Uterus (tissue), 2 donors: ENCODE results near the gene GPR143.

ENCODE experiments used
- POLR2A ChIP-seq, 2 donors: fragments of 450-650 bp; IDR thresholded peaks; one replicate each; pipeline ENCODE4 v1.6.1; 2016; ENCODE audit warnings: antibody characterized with exemption in 2 of 2, mild to moderate bottlenecking in 1 of 2, moderate library complexity in 1 of 2
- TF ChIP-seq, protein P1 (sequence below), 4 experiments: fragments of 200-600 bp in 2 of 4; fragments of 450-650 bp in 2 of 4; sonication (generic) in 2 of 4; IDR thresholded peaks; one replicate each; pipeline ENCODE4 v1.5.1; 2016 to 2019; ENCODE audit warnings: antibody characterized with exemption in 4 of 4, mild to moderate bottlenecking in 2 of 4, moderate library complexity in 1 of 4

DNA sequence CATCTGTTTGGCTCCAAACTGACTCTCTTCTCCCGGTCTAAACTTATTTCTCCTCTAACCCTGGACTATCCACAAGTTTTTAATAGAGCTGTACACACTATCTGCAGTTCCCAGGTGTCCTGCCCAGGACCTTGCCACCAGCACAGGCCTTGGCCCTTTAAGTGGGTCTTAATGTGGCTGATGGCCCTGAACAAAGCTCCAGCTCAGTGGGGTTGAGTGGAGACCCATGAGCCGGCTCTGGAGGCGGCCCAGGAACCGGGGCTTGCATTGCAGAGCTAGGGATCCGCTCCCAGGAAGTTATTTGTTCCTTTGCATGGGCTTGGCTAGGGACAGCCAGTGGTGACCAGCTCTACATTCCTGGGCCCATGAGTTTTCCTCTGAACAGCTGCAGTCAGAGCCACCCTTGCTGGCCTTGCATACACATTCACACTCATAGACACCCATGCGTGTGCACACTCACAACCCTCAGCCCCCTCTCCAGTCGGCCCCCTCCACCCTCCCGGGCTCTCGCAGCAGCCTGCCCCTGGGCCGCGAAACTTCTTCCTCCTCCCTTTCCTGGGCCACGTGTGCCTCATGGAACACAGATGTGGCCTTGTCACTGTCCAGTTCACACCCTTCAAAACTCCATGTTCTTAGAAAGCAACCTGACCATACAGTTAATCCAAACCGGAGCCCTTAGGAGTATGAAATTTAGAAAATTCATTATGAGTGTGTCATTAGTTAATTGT is 58.2 kb downstream of the GPR143 start:
- TF ChIP-seq POLR2A (IDR thresholded peaks at IDR 0.05): no peak
- TF ChIP-seq, protein P1, sequence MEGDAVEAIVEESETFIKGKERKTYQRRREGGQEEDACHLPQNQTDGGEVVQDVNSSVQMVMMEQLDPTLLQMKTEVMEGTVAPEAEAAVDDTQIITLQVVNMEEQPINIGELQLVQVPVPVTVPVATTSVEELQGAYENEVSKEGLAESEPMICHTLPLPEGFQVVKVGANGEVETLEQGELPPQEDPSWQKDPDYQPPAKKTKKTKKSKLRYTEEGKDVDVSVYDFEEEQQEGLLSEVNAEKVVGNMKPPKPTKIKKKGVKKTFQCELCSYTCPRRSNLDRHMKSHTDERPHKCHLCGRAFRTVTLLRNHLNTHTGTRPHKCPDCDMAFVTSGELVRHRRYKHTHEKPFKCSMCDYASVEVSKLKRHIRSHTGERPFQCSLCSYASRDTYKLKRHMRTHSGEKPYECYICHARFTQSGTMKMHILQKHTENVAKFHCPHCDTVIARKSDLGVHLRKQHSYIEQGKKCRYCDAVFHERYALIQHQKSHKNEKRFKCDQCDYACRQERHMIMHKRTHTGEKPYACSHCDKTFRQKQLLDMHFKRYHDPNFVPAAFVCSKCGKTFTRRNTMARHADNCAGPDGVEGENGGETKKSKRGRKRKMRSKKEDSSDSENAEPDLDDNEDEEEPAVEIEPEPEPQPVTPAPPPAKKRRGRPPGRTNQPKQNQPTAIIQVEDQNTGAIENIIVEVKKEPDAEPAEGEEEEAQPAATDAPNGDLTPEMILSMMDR (IDR thresholded peaks at IDR 0.05): no peak
